DMS153 (cell line): ENCODE results near the gene PDE4B.
A peak's percentile ranks its signal among the peaks of the same experiment; 100 is the strongest.

Source experiments
- DNase-seq: peaks from one replicate; lab custom pipeline; 2025; lab: John Stamatoyannopoulos, UW

PDE4B gene

DNA sequence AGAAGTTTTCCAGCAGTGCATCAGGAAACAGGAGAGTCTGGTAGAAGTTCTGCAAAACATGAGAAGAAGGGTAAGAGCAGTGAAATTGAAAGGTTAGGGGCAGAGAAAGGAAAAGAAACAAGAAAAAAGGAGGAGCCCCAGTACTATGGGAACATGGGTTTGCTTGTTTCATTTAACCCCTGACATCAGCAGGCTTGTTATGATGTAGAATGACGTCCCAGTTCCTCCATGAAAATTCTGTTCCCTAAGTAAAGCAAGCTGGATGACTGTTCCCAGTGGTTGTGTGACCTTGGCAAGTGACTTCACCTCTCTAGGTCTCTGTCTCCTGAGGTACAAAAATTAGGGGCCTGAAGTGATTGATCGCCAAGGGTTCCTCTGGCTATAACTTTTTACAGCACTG, 472.6 kb downstream of the PDE4B start:
- no peak for DNase-seq

DNA sequence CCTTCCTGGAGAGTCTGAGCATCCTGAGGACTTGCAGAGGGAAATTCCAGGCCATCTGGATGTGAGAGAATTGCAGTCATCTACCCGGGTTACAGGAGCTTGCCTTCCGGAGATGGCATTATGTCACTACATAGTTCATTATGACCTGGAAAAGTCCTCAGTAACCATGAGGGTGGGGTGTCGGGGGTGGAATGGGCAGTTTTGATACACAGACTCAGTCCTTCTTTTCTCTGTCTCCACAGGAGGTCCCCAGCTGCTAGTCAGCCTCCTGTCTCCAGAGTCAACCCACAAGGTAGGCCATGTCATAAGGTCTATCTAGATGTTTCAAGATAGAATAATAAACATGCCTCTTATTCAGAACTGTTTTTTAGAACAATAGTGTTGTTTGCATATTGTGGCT, 473.1 kb downstream of the PDE4B start:
- DNase-seq, result no peak

DNA sequence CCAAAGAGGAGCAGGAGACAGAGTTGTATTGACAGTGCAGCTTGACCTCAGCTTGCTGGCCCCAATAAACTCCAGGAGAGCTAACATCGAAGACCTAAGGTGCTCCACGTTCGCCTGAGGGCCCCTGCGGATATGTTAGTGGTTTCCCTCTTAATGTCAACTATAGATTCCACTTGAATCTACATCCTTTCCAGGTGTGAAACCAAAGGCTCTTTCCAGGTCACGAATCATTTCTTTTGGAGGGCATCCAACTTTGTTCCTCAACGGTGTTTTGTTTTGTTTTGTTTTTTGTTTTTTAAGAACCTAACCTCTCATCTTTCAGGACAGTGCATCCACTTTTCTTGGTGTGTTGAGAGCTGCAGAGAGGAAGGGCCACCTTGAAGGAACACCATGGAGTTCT, 473.7 kb downstream of the PDE4B start:
- peak; percentile 11 for DNase-seq

DNA sequence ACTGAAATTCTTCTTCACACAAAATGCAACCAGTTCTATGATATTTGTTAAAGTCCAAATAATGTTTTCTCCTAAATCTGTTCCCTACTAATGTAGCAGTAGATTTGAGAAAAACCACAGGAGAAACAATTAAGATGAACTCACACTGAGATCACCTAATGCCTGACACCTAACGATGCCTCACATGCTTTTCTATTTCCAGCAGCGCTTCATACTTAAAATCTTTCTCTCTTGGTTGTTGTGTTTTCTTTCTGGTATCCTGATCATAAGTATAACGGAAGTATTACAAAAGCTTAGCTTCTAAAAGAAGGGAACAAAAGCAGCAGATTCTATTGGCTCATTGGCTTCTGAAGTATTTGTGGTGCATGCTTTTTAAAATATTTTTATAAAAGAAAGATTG, 474.1 kb downstream of the PDE4B start:
- no peak for DNase-seq

DNA sequence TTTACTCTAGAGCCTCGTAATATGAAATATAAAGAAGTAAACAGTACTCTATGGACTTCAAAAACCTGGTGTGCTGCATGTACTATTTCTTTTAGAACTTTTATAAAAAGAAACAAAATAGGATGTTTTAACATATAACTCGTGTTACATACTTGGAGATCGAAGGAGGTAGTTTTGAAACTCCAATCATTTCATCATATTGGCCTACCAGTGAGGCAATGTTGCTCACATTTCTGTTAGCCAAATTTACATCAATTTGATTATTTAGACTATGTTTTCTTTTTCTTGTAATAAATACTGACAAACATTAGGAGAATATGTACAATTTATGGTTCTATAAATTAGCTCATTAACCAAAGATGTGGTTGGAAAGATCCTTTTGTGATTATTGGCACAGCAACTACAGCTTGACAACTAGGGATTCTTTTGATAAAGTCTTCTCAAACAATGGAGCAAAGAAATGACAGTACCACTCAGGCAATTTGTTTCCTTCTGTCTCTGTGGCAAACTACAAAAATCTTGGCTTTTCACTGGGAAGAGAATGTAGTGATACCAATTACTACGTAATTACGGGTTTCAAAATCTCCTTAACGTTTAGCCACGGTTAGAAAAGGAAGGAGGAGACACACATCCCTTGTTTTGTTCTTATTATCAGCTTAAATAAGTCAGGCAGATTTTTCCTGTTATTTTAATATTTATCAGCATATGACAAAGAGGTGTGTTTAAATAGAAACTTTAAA, 474.7 kb downstream of the PDE4B start:
- no peak for DNase-seq

DNA sequence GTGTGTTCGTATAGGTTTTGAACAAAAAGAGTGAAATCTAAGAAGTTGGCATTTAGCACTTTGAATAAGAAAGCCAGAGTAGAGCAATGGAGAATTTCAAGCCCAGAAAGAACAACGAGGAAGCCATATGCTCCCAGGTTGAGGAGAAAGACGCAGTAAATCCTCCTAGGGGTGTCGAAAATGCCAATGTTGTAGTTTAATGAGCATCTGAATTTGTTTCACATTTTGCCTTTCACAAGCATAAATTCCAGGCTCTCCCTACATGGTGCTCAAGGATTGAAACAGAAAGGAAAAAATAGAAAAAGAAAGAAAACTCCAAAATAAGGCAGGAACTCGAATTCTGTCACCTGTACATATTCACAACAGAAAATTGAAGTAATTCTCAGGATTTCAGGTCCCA, 476.5 kb downstream of the PDE4B start:
- DNase-seq, result no peak

DNA sequence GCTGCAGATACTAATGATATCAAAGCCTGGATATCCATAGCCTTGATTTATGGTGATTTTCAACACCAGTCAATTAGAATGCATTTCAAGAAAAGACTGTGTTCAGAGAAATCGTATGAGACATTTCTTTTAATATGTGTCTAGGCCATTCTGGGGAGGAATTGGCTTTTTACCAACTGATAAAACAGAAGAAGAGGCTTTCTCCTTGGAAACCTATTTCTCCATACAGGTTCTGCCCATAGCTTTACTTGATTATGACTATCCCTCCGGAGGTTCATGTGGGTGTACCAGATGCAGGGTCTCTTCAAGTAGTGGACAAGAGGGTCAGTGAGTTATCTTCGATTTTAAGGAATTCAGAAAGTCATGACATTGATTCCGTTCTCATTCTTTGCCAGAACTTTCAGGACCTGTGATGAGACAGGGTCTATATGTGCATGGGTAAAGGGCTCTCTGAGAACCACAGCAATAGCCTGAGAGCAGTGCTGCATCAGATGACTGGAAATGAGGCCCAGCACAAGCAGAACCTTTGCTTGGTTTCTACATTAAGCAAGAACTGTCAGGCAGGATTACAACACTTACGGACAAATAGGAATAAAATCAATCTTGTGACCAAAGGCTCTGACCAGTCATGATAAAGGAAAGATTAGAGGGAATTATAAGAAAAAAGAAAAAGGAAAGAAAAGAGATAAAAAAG, 477.6 kb downstream of the PDE4B start:
- DNase-seq, result no peak

DNA sequence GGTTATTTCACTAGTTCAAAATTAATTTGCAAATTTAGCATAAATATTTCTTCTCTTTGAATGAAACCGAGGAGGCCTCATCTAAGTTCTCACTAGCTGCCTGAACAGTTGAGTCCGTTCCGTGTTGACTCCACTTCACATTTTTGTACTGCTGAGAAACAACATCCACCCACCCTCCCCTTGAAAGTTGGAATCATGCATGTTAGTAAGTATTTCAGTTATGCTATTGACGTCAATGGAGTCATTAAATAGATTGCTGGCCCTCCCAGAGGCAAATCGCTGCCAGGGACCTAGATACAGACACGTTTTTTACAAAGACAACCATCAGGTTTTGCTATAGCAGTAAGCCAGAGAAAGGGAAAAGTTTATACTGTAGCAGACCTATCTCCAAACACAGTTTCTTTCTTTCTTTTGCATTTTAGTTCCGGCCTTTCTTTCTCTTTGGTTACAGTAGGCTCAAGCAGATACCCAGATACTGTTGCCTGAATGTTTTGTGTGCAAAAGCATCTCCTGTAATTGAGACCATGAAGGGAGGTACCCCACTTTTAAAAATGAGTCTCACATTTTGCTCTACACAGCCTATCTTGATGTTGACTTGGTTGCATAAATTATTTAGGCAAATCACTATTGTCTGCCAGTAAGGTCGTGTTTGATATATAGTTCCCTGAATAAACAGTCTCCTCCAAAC, 478.7 kb downstream of the PDE4B start:
- peak; percentile 34 for DNase-seq

DNA sequence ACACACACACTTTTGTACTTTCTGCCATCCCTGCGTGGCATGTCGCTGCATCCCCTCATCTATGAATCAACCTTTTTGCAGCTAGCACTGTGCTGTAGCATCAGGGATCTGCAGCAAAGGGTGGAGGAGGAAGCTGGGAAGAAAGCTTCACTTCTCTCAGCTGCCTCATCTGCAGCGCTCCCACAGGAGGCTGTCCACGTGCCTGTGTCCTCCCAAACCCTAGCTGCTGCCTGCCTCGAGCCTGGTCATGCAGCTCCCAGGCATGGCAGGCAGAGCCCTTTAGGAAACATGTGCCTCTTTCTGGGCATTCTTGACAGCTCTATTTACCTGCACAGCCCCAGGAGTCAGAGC, 479.2 kb downstream of the PDE4B start:
- DNase-seq, result no peak

DNA sequence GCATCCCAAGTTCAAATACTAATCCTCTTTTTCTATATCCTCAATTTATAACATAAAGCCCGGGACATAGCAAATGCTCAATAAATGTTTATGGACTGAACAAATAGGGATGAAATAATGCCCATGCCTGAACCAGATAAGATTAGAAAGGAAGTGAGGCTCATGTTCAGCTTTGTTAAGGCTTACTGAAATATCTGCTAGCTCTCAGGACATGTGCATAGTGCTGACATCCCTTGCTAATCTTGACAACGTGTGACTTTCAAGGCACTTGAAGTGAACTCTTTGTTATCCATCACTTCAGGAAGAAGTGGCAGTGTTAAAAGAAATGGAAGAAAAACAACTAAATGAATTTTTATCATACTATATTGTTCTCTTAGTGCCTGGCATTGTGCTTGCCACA, 481.0 kb downstream of the PDE4B start:
- DNase-seq, result no peak

DNA sequence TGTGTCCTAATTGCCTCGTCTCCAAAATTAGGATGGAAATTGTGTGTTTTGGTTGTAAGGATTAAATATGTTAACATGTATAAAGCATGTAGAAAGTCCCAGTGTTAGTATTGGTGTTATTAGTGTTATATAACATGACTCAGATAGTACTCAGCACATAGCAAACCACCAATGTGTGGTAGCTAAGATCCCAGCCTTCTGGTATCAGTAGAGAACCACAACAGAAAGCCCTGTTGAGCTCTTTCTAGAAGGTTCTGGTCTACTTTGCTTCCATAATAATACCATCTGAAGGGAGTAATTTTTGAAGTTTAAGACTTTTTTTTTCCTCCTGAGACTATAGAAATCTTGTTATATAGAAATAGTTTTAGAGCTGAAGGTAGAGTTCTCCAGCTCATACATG, 481.9 kb downstream of the PDE4B start:
- DNase-seq, result no peak

DNA sequence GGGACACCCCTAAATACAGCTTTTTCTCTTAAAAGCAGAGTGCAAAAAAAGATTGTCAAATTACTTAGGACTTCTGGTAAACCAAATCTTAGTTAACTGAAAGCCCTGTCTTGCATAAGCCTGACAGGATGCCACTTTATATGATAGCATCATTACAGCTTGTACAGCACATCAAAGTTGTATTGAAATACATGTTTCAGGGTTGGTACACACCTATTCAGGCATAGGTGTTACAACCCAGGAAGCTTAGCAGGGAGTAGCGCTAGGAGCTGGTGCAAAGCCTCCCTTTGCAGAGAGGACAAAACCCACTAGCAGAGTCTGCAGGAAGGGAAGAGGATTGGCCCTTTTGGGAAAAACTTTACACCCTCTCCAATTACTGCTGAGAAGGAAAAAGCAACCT, 482.4 kb downstream of the PDE4B start:
- DNase-seq, result no peak

DNA sequence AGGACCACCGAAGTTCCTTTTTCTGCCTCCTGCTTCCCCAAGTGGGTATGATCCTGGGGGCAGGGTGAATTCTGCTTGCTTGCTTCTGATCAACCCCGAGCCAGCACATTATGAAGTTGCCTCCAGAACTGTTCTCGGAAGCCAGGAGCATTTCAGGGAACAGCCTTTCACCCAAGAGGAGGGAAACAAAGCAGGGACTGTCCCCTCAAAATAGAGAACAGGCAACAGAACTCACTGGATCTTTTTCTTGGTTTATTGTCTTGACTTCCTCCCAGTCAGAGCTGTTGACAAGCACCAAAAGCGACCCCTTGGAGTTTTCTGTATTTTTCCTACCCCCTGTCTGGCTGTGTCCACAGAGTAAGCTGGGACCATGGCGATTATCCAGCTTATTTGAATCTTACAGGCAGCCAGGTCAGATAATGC, 482.9 kb downstream of the PDE4B start:
- no peak for DNase-seq

DNA sequence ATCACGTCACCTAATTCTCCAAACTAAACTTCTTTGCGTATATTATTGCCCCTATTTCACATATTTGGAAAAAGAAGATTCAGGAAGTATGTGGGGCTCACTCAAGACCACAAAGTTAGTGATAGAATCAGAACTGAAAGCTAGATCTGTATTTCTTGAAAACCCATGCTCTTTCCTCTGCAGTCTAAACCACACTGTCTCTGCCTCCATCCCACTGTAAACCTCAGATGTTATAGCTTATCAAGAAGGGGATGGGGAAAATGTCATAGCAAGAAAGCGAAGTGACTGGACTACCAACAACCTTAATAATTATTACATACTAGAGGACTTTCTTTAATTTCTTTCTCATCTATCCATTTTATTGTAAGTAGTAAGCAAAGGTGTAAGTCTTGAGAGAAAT, 483.5 kb downstream of the PDE4B start:
- no peak for DNase-seq

DNA sequence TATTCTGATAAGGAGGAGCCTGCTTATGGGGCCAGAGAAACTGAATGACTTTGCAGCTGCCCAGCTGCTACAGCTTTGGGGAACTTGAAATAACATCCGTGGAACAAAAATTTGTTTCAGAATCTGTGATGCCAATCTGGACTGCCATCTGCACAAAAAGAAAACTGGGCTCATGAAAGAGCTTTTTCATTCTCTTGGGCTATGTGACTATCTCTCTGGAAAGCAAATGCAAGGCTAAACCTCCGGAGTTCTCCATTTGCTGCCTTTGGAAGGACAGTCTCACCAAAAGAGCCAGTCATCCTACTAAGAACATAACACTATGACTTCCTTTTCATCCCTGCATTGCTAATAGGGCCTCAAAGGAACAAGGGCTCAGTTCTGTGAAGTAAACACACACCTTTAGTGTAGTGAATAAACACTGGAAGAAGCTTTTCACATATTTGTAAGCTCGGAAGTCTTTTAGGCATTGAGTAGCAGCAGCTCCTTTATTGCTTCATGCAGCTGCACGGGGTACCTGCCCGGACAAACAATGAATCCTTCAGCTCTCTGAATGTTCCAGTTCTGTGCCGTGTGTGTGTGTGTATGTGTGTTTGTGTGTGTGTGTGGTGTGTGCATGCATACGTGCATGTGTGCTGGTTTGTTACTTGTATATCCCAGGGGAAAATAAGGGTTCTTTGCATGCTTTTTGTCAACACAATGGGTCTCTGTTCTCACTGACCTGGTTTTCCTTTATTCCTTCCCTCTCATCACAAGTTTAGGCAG, 485.7 kb downstream of the PDE4B start:
- peak; percentile 51 for DNase-seq

DNA sequence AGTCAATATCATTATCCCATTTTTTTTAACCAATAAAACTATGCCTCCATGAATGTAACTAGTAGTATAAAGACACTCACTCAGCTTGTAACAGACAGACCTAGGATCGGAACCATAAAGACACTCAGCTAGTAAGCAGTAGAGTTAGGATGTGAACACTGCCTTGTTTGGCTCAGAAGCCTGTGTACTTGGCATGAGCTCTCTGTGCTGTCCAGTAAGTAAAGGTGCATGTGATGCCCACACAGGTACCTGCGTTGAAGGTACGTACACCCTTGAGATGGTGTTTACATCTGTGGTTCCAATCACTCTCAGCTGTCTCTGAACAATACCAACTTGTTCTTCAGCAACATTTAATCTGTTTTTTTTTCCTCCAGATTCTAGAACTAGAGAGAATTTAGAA, 489.1 kb downstream of the PDE4B start:
- DNase-seq, result peak; percentile 17

DNA sequence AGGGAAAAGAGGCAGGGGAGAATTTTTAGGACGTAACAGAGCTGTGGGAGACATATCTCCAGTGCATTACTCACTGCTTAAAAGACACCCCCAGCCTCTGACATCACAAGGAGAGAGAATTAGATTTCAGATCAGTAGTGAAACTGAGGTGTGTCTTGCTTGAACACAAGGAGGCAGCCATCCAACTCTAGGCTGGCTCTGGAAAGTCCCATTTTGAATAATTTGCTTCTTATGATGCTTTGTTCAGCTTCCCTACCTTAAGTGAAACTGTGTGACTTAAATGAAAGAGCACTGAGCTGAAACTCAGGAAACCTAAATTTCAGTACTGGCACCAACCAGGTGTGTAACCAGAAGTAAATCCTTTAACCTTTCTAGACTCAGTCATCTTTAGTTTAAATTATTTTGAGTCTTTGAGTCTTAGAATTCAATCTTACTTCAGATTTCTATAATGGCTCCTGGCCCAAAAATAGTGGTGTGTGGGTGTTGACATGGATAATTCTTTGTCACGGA, 489.7 kb downstream of the PDE4B start:
- no peak for DNase-seq

DNA sequence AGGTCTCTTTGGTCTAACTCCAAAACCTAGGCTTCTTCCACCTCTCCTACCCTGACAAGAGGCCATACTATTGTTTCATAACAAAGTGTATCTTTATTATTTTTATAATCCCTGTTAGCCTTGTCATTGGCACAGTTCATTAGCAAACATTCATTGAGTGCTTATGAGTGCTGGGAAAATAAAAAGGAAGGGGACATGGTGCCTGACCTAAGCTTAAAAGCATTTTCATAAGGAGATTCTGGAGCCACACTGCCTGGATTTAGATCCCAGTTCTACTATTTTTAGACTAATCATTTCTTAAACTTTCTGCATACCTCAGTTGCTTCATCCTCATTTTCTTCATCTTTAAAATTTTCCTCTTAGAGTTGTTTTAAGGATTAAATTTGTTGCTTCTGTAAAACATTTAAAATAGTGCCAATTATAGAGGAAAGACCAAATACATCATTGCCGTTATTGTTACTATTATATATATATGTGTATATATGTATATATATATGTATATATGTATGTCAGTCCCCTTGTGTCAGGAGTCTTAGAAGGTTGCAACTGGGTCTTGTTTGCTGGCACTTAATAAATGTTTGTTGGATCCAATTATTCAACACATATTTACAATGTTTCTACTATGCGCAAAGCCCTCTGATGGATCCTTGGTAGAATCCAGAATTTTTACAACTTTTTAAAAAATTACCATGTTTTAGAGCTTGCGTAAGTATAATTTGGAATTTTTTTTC, 490.4 kb downstream of the PDE4B start:
- no peak for DNase-seq

DNA sequence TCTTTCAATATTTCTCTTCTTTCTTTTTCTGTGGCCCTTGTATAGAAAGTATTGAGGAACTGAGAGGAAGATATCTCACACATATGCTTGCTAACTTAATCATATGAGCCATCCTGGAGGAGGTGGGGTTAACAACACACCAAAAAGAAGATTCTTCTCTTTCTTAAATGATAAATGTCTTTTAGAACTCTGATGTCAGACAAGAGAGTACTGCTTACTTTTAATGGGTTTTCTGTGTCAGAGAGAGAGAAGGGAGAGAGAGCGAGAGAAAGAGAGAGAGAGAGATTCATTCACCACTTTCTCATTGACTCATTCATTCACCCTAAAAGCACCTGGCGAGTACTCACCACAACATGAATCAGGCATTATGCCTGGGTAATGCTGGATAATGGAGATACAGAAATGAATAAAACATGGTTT, 490.9 kb downstream of the PDE4B start:
- DNase-seq, result no peak

DNA sequence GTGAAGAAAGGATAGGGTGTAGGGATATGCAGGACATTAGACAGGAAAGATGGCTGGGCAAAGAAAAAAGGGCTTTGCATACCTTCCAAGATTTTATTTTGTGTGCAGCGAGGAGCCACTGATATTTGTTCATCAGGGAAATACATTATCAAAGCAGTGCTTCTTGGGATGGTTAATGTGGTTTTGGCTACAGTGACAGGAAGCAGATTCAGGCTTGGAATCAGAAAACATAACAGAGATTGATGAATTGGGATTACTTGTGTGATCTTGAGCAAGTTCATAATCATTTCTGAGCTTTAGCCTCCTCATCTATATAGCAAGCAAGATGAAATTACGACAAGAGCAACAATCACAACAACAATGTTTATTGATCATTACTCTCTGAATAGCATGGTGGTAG, 492.1 kb downstream of the PDE4B start:
- DNase-seq, result no peak

DNA sequence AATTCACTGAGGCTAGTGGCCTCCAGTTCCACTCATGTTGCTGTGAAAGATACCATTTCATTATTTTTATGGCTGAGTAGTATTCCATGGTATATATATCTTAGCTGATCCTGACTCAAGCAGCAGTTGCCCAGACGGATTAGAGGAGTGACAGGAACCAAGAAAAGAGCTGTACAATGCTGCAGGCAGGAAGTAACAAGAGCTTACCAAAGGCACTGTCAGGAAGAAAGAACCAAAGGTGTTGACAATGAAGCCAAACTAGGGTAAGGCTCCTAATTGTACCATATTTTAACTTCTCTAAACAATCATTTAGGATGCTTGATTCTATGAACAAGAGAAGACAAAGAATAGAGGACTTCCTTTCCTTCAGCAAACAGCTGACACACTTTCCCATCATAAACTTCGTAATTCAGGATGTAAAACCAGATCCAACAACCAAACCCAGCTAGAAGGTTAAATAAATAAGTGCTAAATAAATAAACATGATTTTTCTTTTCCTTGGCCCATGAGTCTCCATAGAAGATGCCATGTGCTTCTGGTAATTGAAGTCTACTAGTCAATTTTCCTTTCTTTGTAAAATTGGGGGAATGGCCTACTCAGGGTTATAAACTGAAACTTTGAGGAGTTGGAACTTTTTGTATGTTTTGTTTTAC, 493.0 kb downstream of the PDE4B start:
- no peak for DNase-seq
